IMR-90 (cell line): ENCODE data around the gene PRRC1. TPM values are rescaled to one million over a fixed set of nuclear protein-coding genes. Genes with fewer than 3 reads are reported as not detected.

Experiments
- ATAC-seq: fragments of 200-7000 bp; cut with Tn5 transposase; 2 replicates; pipeline ENCODE4 v1.9.1; 2020; ENCODE audit warnings: low read depth, mild to moderate bottlenecking, moderate library complexity
- BruUV-seq: library from RNA; stranded (reverse); fragments of 400-500 nt; replicated peaks from 2 replicates; lab custom pipeline; 2021; lab: Mats Ljungman, UMichigan
- CTCF ChIA-PET: fragments of 300-600 bp; formaldehyde crosslinking; extraction: SDS; loops from one replicate; lab custom pipeline; 2021; ENCODE audit warnings: antibody characterized with exemption; lab: Yijun Ruan, JAX
- POLR2A ChIA-PET: fragments of 300-600 bp; sonication (Branson Sonifier 250); formaldehyde crosslinking; loops from one replicate; lab custom pipeline; 2022; ENCODE audit warnings: antibody characterized with exemption; ENCODE audit not compliant: unreplicated experiment; lab: Charles Lee
- DNase-seq: peaks from one replicate; pipeline ENCODE4 v3.0.0; 2013
- H2AFZ ChIP-seq: replicated peaks from 2 replicates; pipeline ENCODE3; 2013; ENCODE audit warnings: low read length, mild to moderate bottlenecking; ENCODE audit not compliant: poor library complexity
- H2AK5ac ChIP-seq: 2 replicates; pipeline ENCODE4 v1.6.1; 2013; ENCODE audit warnings: low read depth, low read length, inconsistent platforms
- H2AK9ac ChIP-seq: replicated peaks from 2 replicates; pipeline ENCODE3; 2013; ENCODE audit warnings: mild to moderate bottlenecking, low read depth, low read length, moderate library complexity; ENCODE audit not compliant: poor library complexity
- H2BK120ac ChIP-seq: 2 replicates; pipeline ENCODE4 v1.6.1; 2013; ENCODE audit warnings: low read depth, low read length, inconsistent platforms
- H2BK15ac ChIP-seq: 3 replicates; pipeline ENCODE4 v1.6.1; 2013; ENCODE audit warnings: low read depth, low read length, inconsistent platforms
- H2BK20ac ChIP-seq: 2 replicates; pipeline ENCODE4 v1.6.1; 2013; ENCODE audit warnings: low read depth, mild to moderate bottlenecking, inconsistent platforms, low read length, moderate library complexity
- H2BK5ac ChIP-seq: 2 replicates; pipeline ENCODE4 v1.6.1; 2013; ENCODE audit warnings: mild to moderate bottlenecking, low read depth, low read length, inconsistent platforms; ENCODE audit not compliant: poor library complexity, severe bottlenecking
- H3K14ac ChIP-seq: replicated peaks from 2 replicates; pipeline ENCODE4 v1.6.1; 2013; ENCODE audit warnings: low read depth, low read length, inconsistent platforms
- H3K18ac ChIP-seq: 2 replicates; pipeline ENCODE4 v1.6.1; 2013; ENCODE audit warnings: low read depth, low read length, control low read depth
- H3K23ac ChIP-seq: 2 replicates; pipeline ENCODE4 v1.6.1; 2013; ENCODE audit warnings: low read depth, low read length, inconsistent platforms
- H3K27ac ChIP-seq: 2 replicates; pipeline ENCODE4 v1.5.1; 2013; ENCODE audit warnings: mild to moderate bottlenecking, control low read depth, low read length; ENCODE audit not compliant: insufficient read depth
- H3K27me3 ChIP-seq: 2 replicates; pipeline ENCODE4 v1.6.1; 2013; ENCODE audit warnings: low read length; ENCODE audit not compliant: control insufficient read depth, insufficient read depth
- H3K36me3 ChIP-seq: 2 replicates; pipeline ENCODE4 v1.6.1; 2013; ENCODE audit warnings: low read length, mixed read lengths; ENCODE audit not compliant: control insufficient read depth, insufficient read depth
- H3K4ac ChIP-seq: 2 replicates; pipeline ENCODE4 v1.6.1; 2013; ENCODE audit warnings: low read depth, low read length, inconsistent platforms
- H3K4me1 ChIP-seq: 2 replicates; pipeline ENCODE4 v1.6.1; 2013; ENCODE audit warnings: low read length, mixed read lengths; ENCODE audit not compliant: control insufficient read depth, insufficient read depth
- H3K4me2 ChIP-seq: 2 replicates; pipeline ENCODE4 v1.6.1; 2013; ENCODE audit warnings: low read depth, mild to moderate bottlenecking, control low read depth, low read length, moderate library complexity
- H3K4me3 ChIP-seq: 2 replicates; pipeline ENCODE4 v1.5.1; 2013; ENCODE audit warnings: low read depth, mild to moderate bottlenecking, control low read depth, low read length, moderate library complexity; ENCODE audit not compliant: insufficient read depth
- H3K56ac ChIP-seq: 2 replicates; pipeline ENCODE4 v1.6.1; 2013; ENCODE audit warnings: low read length, inconsistent platforms; ENCODE audit not compliant: insufficient read depth; ENCODE audit errors: extremely low read depth
- H3K79me1 ChIP-seq, 2 experiments: 2 replicates each; pipeline ENCODE4 v1.6.1; 2013; ENCODE audit warnings: low read length in 2 of 2, inconsistent platforms in 1 of 2, low read depth in 1 of 2
- H3K9ac ChIP-seq: 2 replicates; pipeline ENCODE4 v1.6.1; 2013; ENCODE audit warnings: low read depth, low read length, control low read depth
- H3K9me1 ChIP-seq: 2 replicates; pipeline ENCODE4 v1.6.1; 2013; ENCODE audit warnings: low read length, inconsistent platforms; ENCODE audit not compliant: insufficient read depth
- H3K9me3 ChIP-seq: 2 replicates; pipeline ENCODE4 v1.6.1; 2013; ENCODE audit warnings: low read length; ENCODE audit not compliant: control insufficient read depth, insufficient read depth
- H4K20me1 ChIP-seq: 2 replicates; pipeline ENCODE4 v1.6.1; 2013; ENCODE audit warnings: low read length, inconsistent platforms; ENCODE audit not compliant: insufficient read depth
- H4K5ac ChIP-seq: 2 replicates; pipeline ENCODE4 v1.6.1; 2013; ENCODE audit warnings: mild to moderate bottlenecking, low read depth, low read length, control low read depth
- H4K8ac ChIP-seq, 2 experiments: 2 replicates each; pipeline ENCODE4 v1.6.1; 2013; ENCODE audit warnings: low read depth in 2 of 2, low read length in 2 of 2, control low read depth in 1 of 2, inconsistent platforms in 1 of 2
- H4K91ac ChIP-seq: 2 replicates; pipeline ENCODE4 v1.6.1; 2013; ENCODE audit warnings: low read depth, low read length, inconsistent platforms; ENCODE audit not compliant: insufficient read depth
- FOS ChIP-seq: fragments of 150-350 bp; IDR thresholded peaks from 2 replicates; pipeline ENCODE4 v1.6.1; 2016; ENCODE audit warnings: low read depth, low read length
- RCOR1 ChIP-seq: IDR thresholded peaks from 2 replicates; pipeline ENCODE4 v1.6.1; 2012; ENCODE audit warnings: mild to moderate bottlenecking, low read length, improper control_type of control experiment; ENCODE audit not compliant: insufficient replicate concordance
- RFX5 ChIP-seq: IDR thresholded peaks from 2 replicates; pipeline ENCODE4 v1.8.0; 2012; ENCODE audit warnings: low read depth, mild to moderate bottlenecking, low read length, moderate library complexity
- WGBS, 2 experiments: methylation state at CpG; one replicate each; pipeline versions ENCODE4 v1.1.5 to v1.1.7; 2013; ENCODE audit warnings: missing lambda C conversion rate in 2 of 2; ENCODE audit not compliant: insufficient read length in 1 of 2; ENCODE audit errors: extremely low coverage in 2 of 2; 5-methylcytosine and 5-hydroxymethylcytosine counted together
- dilution Hi-C: fragments of 300-500 bp; cut with HindIII; formaldehyde crosslinking; loops from one replicate; pipeline ENCODE4 v1.14.3; 2018; ENCODE audit warnings: low sequenced_read_pairs; ENCODE audit not compliant: unreplicated experiment
- in situ Hi-C: fragments of 300-500 bp; cut with MboI; formaldehyde crosslinking; loops from 3 replicates; pipeline ENCODE4 v1.14.3; 2019; ENCODE audit warnings: low sequenced_read_pairs, inconsistent platforms, mixed read lengths
- intact Hi-C: fragments of 100-400 bp; cut with micrococcal nuclease; formaldehyde crosslinking; loops from 2 replicates; pipeline ENCODE4 v1.10.0; 2022
- polyA plus RNA-seq, 3 experiments: library from polyadenylated mRNA; depleted of rRNA; stranded (reverse); fragments of >200 nt; gene quantifications; 2 replicates each; pipeline ENCODE4 v1.2.3, GENCODE V29; 2012; ENCODE audit warnings: low replicate concordance in 1 of 3
- total RNA-seq: library from RNA; depleted of rRNA; stranded (reverse); fragments of >200 nt; gene quantifications from 2 replicates; pipeline ENCODE4 v1.2.3, GENCODE V29; 2012

The PRRC1 gene
- total and polyA plus RNA-seq, 2 of the 4 experiments (the other 2 are of a cell fraction), result 46.8 to 63.1 TPM

- no peak overlapping the region for H2BK5ac ChIP-seq
- CTCF ChIA-PET, result interaction anchor here (0.5 to 1.1 kb wide), 2 partner anchors 27 to 787 kb away, joined by 3 to 7 read pairs; no protein-coding TSS in a partner anchor
- H3K4ac ChIP-seq, result no peak overlapping the region
- H3K79me1 ChIP-seq, result no peaks in the 10 kb centered on the region
- in situ Hi-C loops (loop anchor here (25.0 kb wide), 1 partner anchor 1247 kb away; no protein-coding TSS in a partner anchor), intact Hi-C loops (no loop called here), dilution Hi-C loops (no loop called here)
- no TSS peak for BruUV-seq
- no peak overlapping the region for H3K18ac ChIP-seq
- DNase-seq, result no peak
- H3K9me3 ChIP-seq, result no peaks in the 10 kb centered on the region
- H3K56ac ChIP-seq, result no peak overlapping the region
- H2AK9ac ChIP-seq, result no peak overlapping the region
- TF ChIP-seq RCOR1 (no peak), RFX5 (no peak), FOS (no peak)
- H4K91ac ChIP-seq, result no peak overlapping the region
- no peaks in the 10 kb centered on the region for H3K9me1 ChIP-seq
- no peaks in the 10 kb centered on the region for H3K36me3 ChIP-seq
- H3K27me3 ChIP-seq, result peaks cover 2% of the 10 kb centered on the region; the same call in 1 of the 2 replicates
- no peak overlapping the region for H3K4me3 ChIP-seq
- no peak overlapping the region for H2AK5ac ChIP-seq
- no peak overlapping the region for H4K5ac ChIP-seq
- no peak overlapping the region for H2BK120ac ChIP-seq
- no peak overlapping the region for H2BK15ac ChIP-seq
- no peak overlapping the region for H3K9ac ChIP-seq
- H3K4me2 ChIP-seq, result no peak overlapping the region
- WGBS, 2 experiments, result no CpG with 5 or more reads among the region's 6 CpGs
- no peak overlapping the region for H2BK20ac ChIP-seq
- POLR2A ChIA-PET, result no interaction called here
- no peak overlapping the region for H2AFZ ChIP-seq
- no peaks in the 10 kb centered on the region for H3K4me1 ChIP-seq
- H4K20me1 ChIP-seq, result no peaks in the 10 kb centered on the region
- no peak overlapping the region for H4K8ac ChIP-seq
- no peak for ATAC-seq
- no peak overlapping the region for H3K27ac ChIP-seq
- H3K14ac ChIP-seq, result no peak overlapping the region
- no peak overlapping the region for H3K23ac ChIP-seq
Measured at GRCh38 chr5:127590156-127590722, 72.8 kb downstream of the PRRC1 start.
